Activated CD8-positive, alpha-beta T cell treated with anti-CD3 and anti-CD28 coated beads, Interleukin-2, amount 10 ng/mL, durations not matched to agents 7 days and 5 days (primary cell): ENCODE results near the gene GDF7. TPM values are rescaled to one million over a fixed set of nuclear protein-coding genes. Genes with fewer than 3 reads are reported as not detected.

ENCODE experiments used
- ATAC-seq: fragments of 150-1000 bp; cut with Tn5 transposase; one replicate; pipeline ENCODE4 v1.10.0; 2021; ENCODE audit warnings: moderate library complexity
- CTCF ChIA-PET: fragments of 350-600 bp; sonication (Branson Sonifier 250); formaldehyde crosslinking; loops from one replicate; lab custom pipeline; 2021; ENCODE audit warnings: antibody characterized with exemption; lab: Charles Lee
- POLR2A ChIA-PET: fragments of 350-600 bp; sonication (Branson Sonifier 250); formaldehyde crosslinking; loops from one replicate; lab custom pipeline; 2021; ENCODE audit warnings: antibody characterized with exemption; lab: Charles Lee
- DNase-seq: peaks from one replicate; pipeline ENCODE4 v3.0.0-alpha.2; 2020
- H3K27ac Mint-ChIP-seq: one replicate; pipeline ENCODE4 v1.8.0; 2021; ENCODE audit warnings: mild to moderate bottlenecking, mixed read lengths
- H3K27me3 Mint-ChIP-seq: one replicate; pipeline ENCODE4 v1.8.0; 2021; ENCODE audit warnings: low read depth, mixed read lengths
- H3K36me3 Mint-ChIP-seq: one replicate; pipeline ENCODE4 v1.8.0; 2021; ENCODE audit warnings: low read depth, mixed read lengths
- H3K4me1 Mint-ChIP-seq: one replicate; pipeline ENCODE4 v1.8.0; 2021; ENCODE audit warnings: low read depth, mixed read lengths
- H3K4me3 Mint-ChIP-seq: one replicate; pipeline ENCODE4 v1.8.0; 2021; ENCODE audit warnings: mild to moderate bottlenecking, mixed read lengths
- H3K9me3 Mint-ChIP-seq: one replicate; pipeline ENCODE4 v1.8.0; 2022; ENCODE audit warnings: mixed read lengths; ENCODE audit not compliant: insufficient read depth
- total RNA-seq, 2 experiments: library from RNA; stranded (reverse); gene quantifications; one replicate each; pipeline ENCODE4 v1.2.3, GENCODE V29; 2021

GDF7 gene
- total RNA-seq, 2 experiments from 2014 or later = not detected

- Mint-ChIP-seq H3K9me3 (no peaks in the 10 kb centered on the region), H3K4me3 (no peak overlapping the region), H3K4me1 (no peaks in the 10 kb centered on the region), H3K27me3 (no peaks in the 10 kb centered on the region), H3K36me3 (peaks cover 15% of the 10 kb centered on the region), H3K27ac (no peak overlapping the region)
- ChIA-PET POLR2A (no interaction called here), CTCF (no interaction called here)
- no peak for ATAC-seq
- no peak for DNase-seq
Measured at GRCh38 chr2:20722592-20723240, 55.8 kb downstream of the GDF7 start.

GRCh38 chr2:20723543-20723942, 56.6 kb downstream of the GDF7 start:
- DNase-seq = no peak
- no peak overlapping the region for H3K4me3 Mint-ChIP-seq
- no peaks in the 10 kb centered on the region for H3K27me3 Mint-ChIP-seq
- peaks cover 12% of the 10 kb centered on the region for H3K36me3 Mint-ChIP-seq
- ChIA-PET CTCF (no interaction called here), POLR2A (no interaction called here)
- H3K27ac Mint-ChIP-seq = no peak overlapping the region
- no peaks in the 10 kb centered on the region for H3K9me3 Mint-ChIP-seq
- ATAC-seq = no peak
- H3K4me1 Mint-ChIP-seq = no peaks in the 10 kb centered on the region

GRCh38 chr2:20724500-20725053, 57.6 kb downstream of the GDF7 start:
- ChIA-PET POLR2A (no interaction called here), CTCF (no interaction called here)

DNA sequence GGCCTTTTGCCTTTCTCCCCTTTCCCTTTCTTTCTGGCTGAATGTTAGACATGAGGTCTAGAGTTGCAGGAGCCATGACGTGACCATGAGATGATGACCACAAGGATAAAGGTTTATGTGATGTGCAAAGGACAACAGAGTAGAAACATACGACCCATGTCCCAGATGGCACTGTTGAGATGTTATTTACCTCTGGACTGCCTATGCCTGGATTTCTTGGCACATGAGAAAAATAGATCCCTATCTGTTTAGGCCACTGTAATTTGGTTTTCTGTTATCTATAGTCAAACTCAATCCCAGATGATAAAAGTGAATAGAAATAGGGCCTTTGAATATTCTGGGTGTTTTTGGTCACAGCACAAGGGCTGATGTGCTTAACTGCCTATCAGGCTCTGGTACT, 58.8 kb downstream of the GDF7 start:
- Mint-ChIP-seq H3K27me3 (no peaks in the 10 kb centered on the region), H3K9me3 (no peaks in the 10 kb centered on the region), H3K4me1 (no peaks in the 10 kb centered on the region), H3K36me3 (peaks cover 12% of the 10 kb centered on the region), H3K27ac (no peak overlapping the region), H3K4me3 (no peak overlapping the region)
- ChIA-PET POLR2A (no interaction called here), CTCF (no interaction called here)
- ATAC-seq (no peak), DNase-seq (no peak)

More at GRCh38 chr2:20724500-20725053, 57.6 kb downstream of the GDF7 start:
- DNase-seq (no peak), ATAC-seq (no peak)
- Mint-ChIP-seq H3K27ac (no peak overlapping the region), H3K9me3 (no peaks in the 10 kb centered on the region), H3K36me3 (peaks cover 12% of the 10 kb centered on the region), H3K4me3 (no peak overlapping the region), H3K4me1 (no peaks in the 10 kb centered on the region), H3K27me3 (no peaks in the 10 kb centered on the region)

DNA sequence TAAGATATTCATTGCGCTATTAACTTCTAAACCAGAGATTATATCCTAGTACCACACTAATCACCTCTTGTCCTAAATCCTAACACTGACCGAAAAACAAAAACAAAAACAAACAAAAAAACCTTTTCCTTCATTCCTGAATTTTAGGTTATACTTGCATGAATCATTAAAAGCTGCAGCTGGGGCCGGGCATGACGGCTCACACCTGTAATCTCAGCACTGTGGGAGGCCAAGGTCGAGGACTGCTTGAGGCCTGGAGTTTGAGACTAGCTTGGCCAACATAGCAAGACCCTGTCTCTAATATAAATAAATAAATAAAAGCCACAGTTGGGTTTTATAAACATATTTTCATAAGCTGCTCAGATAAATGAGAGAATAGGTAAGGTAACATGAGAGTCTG, 60.0 kb downstream of the GDF7 start:
- ATAC-seq = no peak
- Mint-ChIP-seq H3K4me3 (no peak overlapping the region), H3K27ac (no peak overlapping the region), H3K4me1 (no peaks in the 10 kb centered on the region), H3K36me3 (peaks cover 12% of the 10 kb centered on the region), H3K27me3 (no peaks in the 10 kb centered on the region), H3K9me3 (no peaks in the 10 kb centered on the region)
- DNase-seq = no peak
- ChIA-PET CTCF (no interaction called here), POLR2A (interaction anchor here (1.0 kb wide), 1 partner anchor 18 kb away, joined by 3 read pairs; no protein-coding TSS in a partner anchor)

GRCh38 chr2:20728114-20728758, 61.3 kb downstream of the GDF7 start:
- H3K9me3 Mint-ChIP-seq = no peaks in the 10 kb centered on the region
- ChIA-PET CTCF (interaction anchor here (1.6 kb wide), 1 partner anchor 67 kb away, joined by 6 read pairs; no protein-coding TSS in a partner anchor), POLR2A (no interaction called here)
- H3K27ac Mint-ChIP-seq = peak overlapping the region; percentile 20
- ATAC-seq (no peak), DNase-seq (no peak)
- peaks cover 12% of the 10 kb centered on the region for H3K36me3 Mint-ChIP-seq
- H3K4me1 Mint-ChIP-seq = no peaks in the 10 kb centered on the region
- no peaks in the 10 kb centered on the region for H3K27me3 Mint-ChIP-seq
- H3K4me3 Mint-ChIP-seq = no peak overlapping the region

Other genes with a start within 250 kb of the GDF7 start
- gene RHOB, start 220.1 kb upstream of the GDF7 start, total RNA-seq = 1 to 10 TPM; 1.2 to 1.3 TPM
- 10 to 100 TPM; 10.5 to 11.2 TPM for gene HS1BP3, start 16.0 kb upstream of the GDF7 start, total RNA-seq
- gene LDAH, start 156.0 kb downstream of the GDF7 start, total RNA-seq = 10 to 100 TPM; 24.5 to 31.7 TPM